ENCODE data around the gene FOCAD. TPM values are rescaled to one million over a fixed set of nuclear protein-coding genes. Genes with fewer than 3 reads are reported as not detected.

Gene FOCAD
- polyA plus RNA-seq, 4 donors = 24.7 to 36.1 (median 29.6) TPM

- no peak for DNase-seq (ENCODE audit: low read depth in 4 of 4, low spot score in 2 of 4)
Measured at GRCh38 chr9:20725675-20726074, 41.6 kb downstream of the FOCAD start.

GRCh38 chr9:20726144-20726543, 42.1 kb downstream of the FOCAD start:
- no peak for DNase-seq (ENCODE audit: low read depth in 4 of 4, low spot score in 2 of 4)

DNA sequence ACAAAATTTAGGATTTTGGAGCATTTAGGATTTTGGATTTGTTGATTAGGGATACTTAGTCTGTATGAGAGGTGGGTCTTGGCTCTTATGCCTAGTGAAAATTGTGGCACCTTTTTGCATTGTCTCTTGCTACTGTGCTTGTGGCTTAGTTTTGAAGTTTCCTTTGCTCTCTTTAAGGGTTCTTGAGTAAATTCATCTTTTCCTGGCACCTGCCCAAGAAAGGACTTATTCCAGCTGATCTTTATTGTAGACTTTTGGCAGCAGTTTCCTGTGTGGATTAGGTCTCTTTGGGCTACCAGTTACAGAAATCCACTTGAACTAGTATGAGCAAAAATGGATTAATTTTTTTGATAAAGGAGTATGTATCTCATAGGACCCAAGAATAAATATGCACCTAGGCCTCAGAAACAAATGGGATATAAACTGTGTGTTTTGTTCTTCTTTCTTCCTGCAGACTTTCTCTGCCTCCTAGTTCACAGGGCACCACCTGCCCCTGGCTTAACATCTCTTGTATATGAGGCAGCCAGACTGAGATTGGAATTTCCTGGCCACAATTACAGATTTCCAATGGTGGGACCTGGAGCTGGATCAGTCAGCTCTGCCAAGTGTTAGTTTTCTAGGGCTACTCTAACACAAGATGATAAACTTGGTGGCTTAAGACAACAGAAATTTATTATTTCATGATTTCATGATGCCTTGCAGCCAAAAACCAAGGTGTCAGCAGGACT, 44.6 kb downstream of the FOCAD start:
- no peak for DNase-seq (ENCODE audit: low read depth in 4 of 4, low spot score in 2 of 4)

DNA sequence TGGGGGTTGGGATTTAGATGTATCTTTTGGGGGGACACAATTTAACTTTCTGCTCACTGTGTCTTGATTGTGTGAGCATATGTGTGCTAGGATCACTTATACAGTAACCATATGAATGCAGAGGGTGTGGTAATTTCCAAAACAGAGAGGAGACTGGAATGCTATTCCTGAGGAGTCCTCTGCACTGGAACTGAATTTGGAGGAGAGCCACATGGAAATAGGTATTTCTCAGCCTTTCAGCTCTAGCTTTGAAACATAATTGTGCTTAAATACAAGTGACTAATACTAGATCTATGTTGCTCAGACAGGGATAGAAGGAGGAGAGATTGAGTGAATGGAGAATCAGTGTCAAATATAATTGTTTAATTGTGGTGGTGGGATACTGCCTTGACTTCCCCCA, 45.5 kb downstream of the FOCAD start:
- no peak for DNase-seq (ENCODE audit: low read depth in 4 of 4, low spot score in 2 of 4)

DNA sequence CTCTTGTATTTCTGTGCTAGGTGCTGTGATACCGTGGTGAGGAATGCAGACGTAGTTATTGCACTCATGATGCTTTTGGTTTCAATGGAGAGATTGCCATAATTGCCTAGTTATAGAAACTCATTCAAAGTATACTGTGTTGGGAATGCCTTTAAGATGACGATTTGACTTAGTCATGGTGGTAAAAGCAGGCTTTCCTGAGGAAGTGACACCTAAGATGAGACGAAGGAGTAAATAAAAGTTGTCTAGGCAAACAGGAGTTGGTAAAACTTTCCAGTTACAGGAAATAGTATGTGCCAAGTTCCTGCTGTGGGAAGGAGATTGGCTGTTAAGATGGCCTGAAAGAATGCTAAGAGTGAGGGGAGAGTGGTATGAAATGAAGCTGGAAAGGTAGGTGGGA, 48.1 kb downstream of the FOCAD start:
- no peak for DNase-seq (ENCODE audit: low read depth in 4 of 4, low spot score in 2 of 4)

- DNase-seq (ENCODE audit: low read depth in 4 of 4, low spot score in 2 of 4) = no peak
Measured at GRCh38 chr9:20734275-20734674, 50.2 kb downstream of the FOCAD start.

DNA sequence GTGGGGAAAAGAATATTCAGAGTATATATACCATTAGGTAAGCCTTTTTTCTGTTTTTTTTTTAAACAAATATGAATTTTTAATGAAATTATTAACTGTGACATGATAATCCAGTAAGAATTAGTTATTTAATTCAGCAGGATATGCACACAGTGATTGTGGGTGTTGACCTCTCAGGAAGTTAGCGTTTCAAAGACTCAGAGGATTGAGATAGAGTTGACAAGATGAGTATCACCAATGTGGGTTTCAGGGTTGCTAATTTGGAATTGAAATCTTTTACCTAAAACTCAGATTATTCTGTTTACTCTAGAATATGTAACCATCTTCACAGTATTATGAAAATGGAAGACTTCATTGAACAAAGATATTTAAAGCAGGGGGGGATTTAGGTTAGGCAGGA, 56.2 kb downstream of the FOCAD start:
- no peak for DNase-seq (ENCODE audit: low read depth in 4 of 4, low spot score in 2 of 4)

- DNase-seq (ENCODE audit: low read depth in 4 of 4, low spot score in 2 of 4) = no peak
Measured at GRCh38 chr9:20740929-20741582, 57.0 kb downstream of the FOCAD start.

DNA sequence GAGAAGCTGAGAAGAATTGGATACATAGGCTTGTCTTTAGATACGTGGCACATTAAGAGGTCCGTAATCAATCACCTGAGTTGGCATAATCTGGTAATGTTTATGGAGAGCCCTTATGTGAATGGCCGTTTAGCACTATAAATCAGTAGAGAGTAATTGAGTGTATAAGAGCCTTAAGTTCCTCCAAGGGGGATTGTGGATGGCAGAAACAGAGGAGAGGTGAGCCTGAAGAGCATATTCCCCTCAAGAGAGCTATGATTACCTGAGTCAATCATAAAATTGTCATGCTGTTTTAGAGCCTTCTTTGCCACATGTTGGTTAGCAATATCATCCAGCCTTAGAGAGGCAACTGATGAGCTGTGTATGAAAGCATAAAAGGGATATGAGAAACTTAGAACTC, 58.8 kb downstream of the FOCAD start:
- DNase-seq (ENCODE audit: low read depth in 4 of 4, low spot score in 2 of 4) = no peak

- no peak for DNase-seq (ENCODE audit: low read depth in 4 of 4, low spot score in 2 of 4)
Measured at GRCh38 chr9:20744036-20744630, 60.1 kb downstream of the FOCAD start.

GRCh38 chr9:20746967-20747366, 62.9 kb downstream of the FOCAD start:
- DNase-seq (ENCODE audit: low read depth in 4 of 4, low spot score in 2 of 4) = no peak

- DNase-seq (ENCODE audit: low read depth in 4 of 4, low spot score in 2 of 4) = no peak
Measured at GRCh38 chr9:20749496-20750198, 65.6 kb downstream of the FOCAD start.

DNA sequence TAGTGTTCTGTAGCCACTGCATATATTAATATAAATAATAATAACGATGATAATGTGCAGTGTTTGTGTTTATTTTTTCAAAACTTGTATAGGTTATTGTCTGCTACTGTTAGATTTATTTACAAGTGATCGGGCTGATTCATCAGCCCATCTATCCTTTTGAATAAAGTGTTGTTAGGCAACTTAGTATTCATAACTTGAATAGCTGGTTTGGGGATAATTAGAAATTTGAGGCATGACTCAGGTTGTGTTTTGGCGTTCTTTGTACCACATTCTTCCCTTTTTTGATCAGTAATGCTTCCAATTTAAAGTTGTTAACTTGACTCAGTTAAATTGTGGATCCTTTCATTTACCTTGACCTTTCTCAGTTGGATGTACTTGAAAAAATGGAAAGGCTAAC, 69.7 kb downstream of the FOCAD start:
- no peak for DNase-seq (ENCODE audit: low read depth in 4 of 4, low spot score in 2 of 4)

DNA sequence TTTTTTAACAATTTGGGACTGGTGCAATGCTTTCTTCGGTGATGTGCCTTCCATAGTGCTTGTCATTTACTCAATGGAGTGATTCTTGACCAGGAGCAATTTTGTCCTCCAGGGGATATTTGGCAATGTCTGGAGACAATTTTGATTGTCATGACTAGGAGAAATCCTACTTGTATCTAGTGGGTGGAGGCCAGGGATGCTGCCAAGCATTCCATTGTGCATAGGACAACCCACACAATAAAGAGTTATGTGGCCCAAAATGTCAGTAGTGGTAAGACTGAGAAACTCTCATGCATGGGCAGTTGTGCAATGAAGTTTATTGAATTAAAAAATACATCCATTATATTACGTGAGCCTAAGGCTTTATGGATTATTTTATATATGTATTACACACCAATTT, 70.5 kb downstream of the FOCAD start:
- no peak for DNase-seq (ENCODE audit: low read depth in 4 of 4, low spot score in 2 of 4)

GRCh38 chr9:20760246-20760891, 76.3 kb downstream of the FOCAD start:
- no peak for DNase-seq (ENCODE audit: low read depth in 4 of 4, low spot score in 2 of 4)

DNA sequence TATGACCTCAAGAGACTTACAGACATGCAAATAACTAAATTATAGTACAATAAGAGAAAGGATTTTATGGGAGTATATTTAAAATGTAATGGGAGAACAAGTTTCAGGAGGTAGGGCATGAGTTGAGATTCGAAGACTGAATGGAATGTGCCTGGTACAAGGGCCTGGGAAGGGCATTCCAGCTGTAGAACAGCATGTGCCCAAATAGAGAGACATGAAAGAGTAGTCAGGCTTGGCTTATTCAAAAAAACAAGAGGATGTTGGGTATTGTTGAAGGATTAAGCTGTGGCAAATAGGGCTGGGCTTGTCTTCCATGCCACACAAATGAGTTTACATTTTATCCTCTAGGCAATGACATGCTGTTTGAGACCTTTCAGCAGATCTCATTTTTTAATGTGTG, 86.9 kb downstream of the FOCAD start:
- DNase-seq (ENCODE audit: low read depth in 4 of 4, low spot score in 2 of 4) = no peak

GRCh38 chr9:20771729-20772128, 87.7 kb downstream of the FOCAD start:
- DNase-seq (ENCODE audit: low read depth in 4 of 4, low spot score in 2 of 4) = no peak

- no peak for DNase-seq (ENCODE audit: low read depth in 4 of 4, low spot score in 2 of 4)
Measured at GRCh38 chr9:20775683-20776082, 91.6 kb downstream of the FOCAD start.

DNA sequence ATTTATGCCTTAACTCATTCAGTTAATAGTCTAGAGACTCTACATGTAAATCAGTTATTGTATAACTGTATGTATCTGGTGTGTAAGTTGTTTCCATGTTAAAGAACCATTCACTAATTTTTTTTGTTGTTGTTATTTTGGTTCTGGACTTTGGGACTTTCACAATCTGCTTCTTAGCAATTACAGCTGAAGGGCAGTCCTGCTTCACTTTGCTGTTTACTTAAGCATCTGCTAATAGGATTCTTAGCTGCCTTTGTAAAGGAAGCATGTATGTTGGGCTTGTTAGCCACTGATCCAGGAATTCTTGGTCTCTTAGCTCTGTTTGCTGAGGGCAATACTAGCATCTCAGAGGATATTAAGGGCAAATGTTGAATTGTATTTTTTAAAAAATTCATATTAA, 97.0 kb downstream of the FOCAD start:
- no peak for DNase-seq (ENCODE audit: low read depth in 4 of 4, low spot score in 2 of 4)

DNA sequence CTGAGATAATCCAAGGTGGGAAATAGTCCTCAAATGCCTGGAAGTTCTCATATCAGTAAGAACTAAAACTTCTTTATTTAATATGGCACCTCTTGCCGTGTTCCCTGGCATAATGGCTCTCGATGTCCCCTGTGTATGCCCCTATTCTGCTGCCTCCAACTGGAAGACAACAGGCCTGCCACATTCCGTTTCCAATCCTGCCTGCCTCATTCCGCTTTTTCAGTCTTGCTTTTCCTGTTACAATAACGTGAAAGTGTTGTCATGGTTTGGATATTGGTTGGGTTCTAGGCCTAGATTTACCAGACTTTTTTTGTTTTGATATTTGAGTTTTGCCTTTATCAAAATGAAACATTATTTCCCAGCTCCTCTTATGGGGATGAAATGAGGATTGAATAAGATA, 98.2 kb downstream of the FOCAD start:
- no peak for DNase-seq (ENCODE audit: low read depth in 4 of 4, low spot score in 2 of 4)
